Activated T-cell treated with anti-CD3 and anti-CD28 coated beads, Interleukin-2, amount 50 U/mL, for 4 hours (primary cell): Measurements from ENCODE around the gene PRSS21. TPM values are rescaled to one million over a fixed set of nuclear protein-coding genes. Genes with fewer than 3 reads are reported as not detected.

Source experiments
- ATAC-seq, 2 donors: fragments of 200-7000 bp; cut with Tn5 transposase; one replicate each; pipeline ENCODE4 v1.10.0; 2021
- DNase-seq: peaks from one replicate; pipeline ENCODE4 v3.0.0-alpha.2; 2020
- H3K27me3 Mint-ChIP-seq: one replicate; pipeline ENCODE4 v1.8.0; 2021; ENCODE audit warnings: low read depth, mixed read lengths
- H3K36me3 Mint-ChIP-seq: one replicate; pipeline ENCODE4 v1.8.0; 2022; ENCODE audit warnings: mixed read lengths; ENCODE audit not compliant: insufficient read depth
- H3K4me1 Mint-ChIP-seq: one replicate; pipeline ENCODE4 v1.8.0; 2021; ENCODE audit warnings: low read depth, mixed read lengths
- H3K4me3 Mint-ChIP-seq: one replicate; pipeline ENCODE4 v1.8.0; 2021; ENCODE audit warnings: mild to moderate bottlenecking, moderate library complexity, mixed read lengths
- H3K9me3 Mint-ChIP-seq: one replicate; pipeline ENCODE4 v1.8.0; 2021; ENCODE audit warnings: mixed read lengths
- total RNA-seq, 3 donors: library from RNA; stranded (reverse); gene quantifications; one replicate each; pipeline ENCODE4 v1.2.1, GENCODE V29; 2021

Gene PRSS21
- total RNA-seq, 3 donors from 2014 or later: 8.9 to 16.1 (median 13.2) TPM

DNA sequence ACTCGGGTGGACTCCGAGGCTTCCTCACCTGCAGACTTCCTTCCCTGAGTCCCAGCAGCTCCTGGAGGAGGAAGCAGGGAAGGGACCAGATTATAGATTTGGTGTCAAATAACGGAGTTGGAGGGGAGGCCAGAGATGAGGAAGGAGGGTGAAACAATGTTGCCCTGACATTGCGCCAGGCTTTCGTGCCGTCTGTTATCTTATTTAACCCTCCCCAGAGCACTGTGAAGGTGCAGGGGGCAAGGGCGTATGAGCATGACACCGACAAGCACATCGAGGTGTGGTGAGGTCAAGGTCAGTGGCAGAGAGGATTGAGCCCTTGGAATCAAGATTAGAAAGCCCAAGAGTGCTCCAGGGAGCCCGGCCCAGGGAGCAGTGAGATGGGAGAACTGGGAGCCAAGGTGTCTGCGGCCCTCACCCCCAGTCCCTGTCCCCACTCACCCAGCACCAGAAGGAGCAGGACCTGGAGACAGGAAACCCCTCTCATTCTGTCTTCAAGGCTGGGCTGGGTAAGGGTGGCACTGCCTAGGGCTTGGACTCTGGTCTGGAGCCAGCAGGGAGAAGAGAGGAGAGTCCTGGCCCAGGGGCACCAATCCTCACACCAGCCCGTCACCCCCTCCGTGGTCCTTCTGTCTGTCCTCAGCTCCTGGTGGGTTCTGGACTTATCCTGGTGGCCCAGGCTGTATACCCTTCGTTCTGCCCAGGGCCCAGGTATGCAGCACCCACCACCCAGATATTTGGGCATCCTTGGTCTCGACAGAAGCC, 30.8 kb upstream of the PRSS21 start:
- Mint-ChIP-seq H3K27me3 (peaks cover 22% of the 10 kb centered on the region), H3K9me3 (no peaks in the 10 kb centered on the region), H3K36me3 (no peaks in the 10 kb centered on the region), H3K4me1 (peaks cover 7% of the 10 kb centered on the region), H3K4me3 (peak overlapping the region; percentile 37)
- DNase-seq (no peak), ATAC-seq (no peak)

DNA sequence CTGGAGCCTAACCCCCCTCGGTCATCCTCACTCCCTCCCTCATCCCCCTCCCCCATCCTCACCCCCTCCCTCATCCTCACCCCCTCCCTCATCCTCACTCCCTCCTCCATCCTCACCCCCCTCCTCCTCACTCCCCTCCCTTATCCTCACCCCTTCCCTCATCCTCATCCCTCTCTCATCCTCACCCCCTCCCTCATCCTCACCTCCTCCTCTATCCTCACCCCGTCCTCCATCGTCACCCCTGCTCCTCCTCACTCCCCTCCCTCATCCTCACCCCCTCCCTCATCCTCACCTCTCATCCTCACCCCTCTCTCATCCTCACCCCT, 30.2 kb upstream of the PRSS21 start:
- ATAC-seq (no peak), DNase-seq (no peak)
- Mint-ChIP-seq H3K4me1 (peaks cover 7% of the 10 kb centered on the region), H3K27me3 (peaks cover 27% of the 10 kb centered on the region), H3K4me3 (no peak overlapping the region), H3K36me3 (no peaks in the 10 kb centered on the region), H3K9me3 (no peaks in the 10 kb centered on the region)

DNA sequence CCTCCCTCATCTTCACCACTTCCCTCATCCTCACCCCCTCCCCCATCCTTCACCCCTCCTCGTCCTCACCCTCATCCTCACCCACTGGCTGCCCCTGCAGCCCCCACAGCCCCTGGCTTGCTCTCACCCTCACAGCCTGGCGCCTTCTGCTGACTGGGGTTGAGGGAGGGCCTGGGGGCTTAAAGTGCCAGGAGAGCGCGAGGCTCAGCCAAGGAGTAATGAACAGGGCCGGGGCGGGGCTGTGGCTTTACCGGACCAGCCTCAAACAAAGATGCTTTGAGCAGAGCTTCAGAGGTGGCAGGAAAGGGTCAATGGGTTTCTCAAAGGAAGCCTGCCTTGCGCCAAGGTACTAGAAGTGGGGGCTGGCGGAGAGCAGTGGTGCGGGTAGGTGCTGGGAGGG, 29.6 kb upstream of the PRSS21 start, which contains the start of gene PRSS33:
Gene PRSS33 (minus strand): TSS at position 155 of the 400 bp plus-strand sequence. CDS start 1,013 bp downstream, outside the sequence.
- ATAC-seq (no peak), DNase-seq (no peak)
- Mint-ChIP-seq H3K4me3 (peak within 1 kb of the TSS; percentile 33), H3K36me3 (no peaks in the 10 kb centered on the region), H3K9me3 (no peaks in the 10 kb centered on the region), H3K4me1 (peaks cover 7% of the 10 kb centered on the region), H3K27me3 (peaks cover 32% of the 10 kb centered on the region)

DNA sequence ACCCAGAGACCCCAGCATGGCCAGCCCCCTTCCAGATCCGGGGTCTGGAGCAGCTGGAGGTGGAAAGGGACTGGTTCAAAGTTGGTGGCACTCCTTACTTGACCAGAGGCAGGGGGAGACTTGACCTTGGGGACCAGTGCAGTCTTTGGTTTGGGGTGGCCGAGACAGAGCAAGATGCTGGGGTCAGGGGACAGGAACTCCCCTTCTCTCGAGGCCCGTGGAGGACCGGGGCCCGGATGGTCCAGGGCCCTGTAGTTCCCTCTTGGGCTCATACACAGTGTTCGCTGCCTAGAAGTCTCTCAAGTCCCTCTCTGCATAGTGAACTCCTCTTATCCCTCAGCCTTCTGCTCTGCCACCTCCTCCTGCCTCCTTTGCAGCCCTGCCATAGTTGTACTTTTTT, 29.1 kb upstream of the PRSS21 start:
- peaks cover 32% of the 10 kb centered on the region for H3K27me3 Mint-ChIP-seq
- no peaks in the 10 kb centered on the region for H3K36me3 Mint-ChIP-seq
- DNase-seq: no peak
- H3K9me3 Mint-ChIP-seq: no peaks in the 10 kb centered on the region
- no peak for ATAC-seq
- H3K4me1 Mint-ChIP-seq: peaks cover 7% of the 10 kb centered on the region
- no peak overlapping the region for H3K4me3 Mint-ChIP-seq

DNA sequence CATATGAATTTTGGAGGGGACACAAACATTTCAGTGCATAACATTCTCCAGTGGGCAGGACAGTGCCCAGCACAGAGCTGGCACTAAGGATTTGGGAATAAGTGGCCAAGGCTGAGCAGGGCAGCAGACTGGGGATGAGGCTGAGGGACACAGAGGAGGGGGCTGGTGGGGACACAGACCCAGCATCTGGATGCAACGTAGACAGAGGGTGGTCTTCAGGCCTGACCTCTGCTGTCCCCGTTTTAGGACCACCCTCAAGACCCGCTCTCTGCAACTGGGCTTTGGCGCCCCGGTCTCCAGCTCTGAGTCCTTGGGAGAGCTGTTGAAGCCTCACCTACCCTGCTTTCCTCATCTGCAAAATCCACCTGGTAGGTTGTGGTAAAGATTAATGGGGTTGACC, 26.4 kb upstream of the PRSS21 start:
- DNase-seq (no peak), ATAC-seq (no peak)
- no peak overlapping the region for H3K4me3 Mint-ChIP-seq
- no peaks in the 10 kb centered on the region for H3K36me3 Mint-ChIP-seq
- no peaks in the 10 kb centered on the region for H3K9me3 Mint-ChIP-seq
- peaks cover 39% of the 10 kb centered on the region for H3K27me3 Mint-ChIP-seq
- peaks cover 4% of the 10 kb centered on the region for H3K4me1 Mint-ChIP-seq

DNA sequence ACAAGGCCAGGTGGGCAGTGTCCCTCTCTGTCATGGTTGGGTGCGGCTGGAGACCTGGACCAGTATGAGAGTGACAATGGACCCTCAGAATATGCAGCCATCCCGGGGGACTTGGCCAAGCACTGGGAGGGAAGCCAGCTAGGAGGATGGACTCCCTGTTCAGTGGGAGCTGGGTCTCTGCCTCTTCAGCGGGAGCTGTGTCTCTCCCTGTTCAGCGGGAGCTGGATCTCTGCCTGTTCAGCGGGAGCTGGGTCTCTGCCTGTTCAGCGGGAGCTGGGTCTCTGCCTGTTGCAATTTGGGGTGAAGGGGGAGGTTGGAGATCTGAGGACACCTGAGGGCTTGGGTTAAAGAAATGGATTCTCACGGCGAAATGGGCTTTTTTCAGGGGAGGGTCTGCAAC, 25.9 kb upstream of the PRSS21 start:
- DNase-seq: no peak
- no peak overlapping the region for H3K4me3 Mint-ChIP-seq
- H3K9me3 Mint-ChIP-seq: no peaks in the 10 kb centered on the region
- ATAC-seq: no peak
- no peaks in the 10 kb centered on the region for H3K36me3 Mint-ChIP-seq
- H3K27me3 Mint-ChIP-seq: peaks cover 39% of the 10 kb centered on the region
- H3K4me1 Mint-ChIP-seq: peaks cover under 1% of the 10 kb centered on the region

DNA sequence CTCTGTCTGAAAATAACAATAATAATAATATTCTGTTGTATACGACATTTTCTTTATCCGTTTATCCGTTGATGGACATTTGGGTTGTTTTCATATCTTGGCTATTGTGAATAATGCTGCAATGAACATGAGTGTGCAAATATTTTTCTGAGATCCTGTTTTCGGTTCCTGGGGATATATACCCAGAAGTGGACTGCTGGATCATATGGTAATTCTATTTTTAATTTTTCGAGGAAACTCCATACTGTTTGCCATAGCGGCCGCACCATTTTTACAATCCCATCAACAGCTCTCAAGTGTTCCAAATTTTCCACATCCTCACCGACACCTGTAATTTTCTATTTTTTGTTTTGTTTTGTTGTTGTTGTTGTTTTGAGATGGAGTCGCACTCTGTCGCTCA, 24.1 kb upstream of the PRSS21 start:
- Mint-ChIP-seq H3K9me3 (no peaks in the 10 kb centered on the region), H3K27me3 (peaks cover 38% of the 10 kb centered on the region), H3K36me3 (no peaks in the 10 kb centered on the region), H3K4me1 (no peaks in the 10 kb centered on the region), H3K4me3 (no peak overlapping the region)
- DNase-seq (no peak), ATAC-seq (no peak)

DNA sequence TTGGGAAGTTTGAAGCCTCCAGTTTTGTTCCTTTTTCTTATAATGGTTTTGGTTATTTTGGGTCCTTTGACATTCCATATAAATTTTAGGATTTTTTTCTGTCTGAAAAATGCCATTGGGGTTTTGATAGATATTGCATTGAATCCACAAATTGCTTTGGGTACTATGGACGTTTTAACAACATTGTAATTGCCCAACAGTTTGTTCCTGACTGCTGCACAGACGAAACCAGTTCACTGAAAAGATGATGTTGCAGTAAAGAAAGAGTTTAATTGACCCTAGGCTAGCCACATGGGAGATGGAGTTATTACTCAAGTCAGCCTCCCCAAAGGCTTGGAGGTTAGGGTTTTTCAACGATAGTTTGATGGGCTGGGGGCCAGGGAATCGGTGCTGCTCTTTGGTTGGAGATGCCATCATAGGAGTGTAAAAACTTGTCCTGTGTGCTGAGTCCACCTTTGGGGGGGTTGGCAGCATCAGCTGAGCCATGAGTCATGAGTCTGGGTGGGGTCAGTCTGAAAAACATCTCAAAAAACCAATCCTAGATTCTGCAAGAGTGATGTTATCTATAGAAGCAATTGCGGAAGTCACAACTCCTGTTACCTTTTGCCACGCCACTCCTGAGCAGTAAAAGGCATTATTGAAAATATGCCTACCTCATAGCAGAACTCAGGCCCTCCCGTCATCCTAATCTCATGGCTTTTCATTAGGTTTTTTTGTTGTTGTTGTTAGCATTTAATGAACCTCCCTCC, 21.5 kb upstream of the PRSS21 start:
- H3K27me3 Mint-ChIP-seq: peaks cover 26% of the 10 kb centered on the region
- no peak for ATAC-seq
- DNase-seq: no peak
- no peaks in the 10 kb centered on the region for H3K4me1 Mint-ChIP-seq
- no peaks in the 10 kb centered on the region for H3K36me3 Mint-ChIP-seq
- H3K4me3 Mint-ChIP-seq: no peak overlapping the region
- no peaks in the 10 kb centered on the region for H3K9me3 Mint-ChIP-seq

DNA sequence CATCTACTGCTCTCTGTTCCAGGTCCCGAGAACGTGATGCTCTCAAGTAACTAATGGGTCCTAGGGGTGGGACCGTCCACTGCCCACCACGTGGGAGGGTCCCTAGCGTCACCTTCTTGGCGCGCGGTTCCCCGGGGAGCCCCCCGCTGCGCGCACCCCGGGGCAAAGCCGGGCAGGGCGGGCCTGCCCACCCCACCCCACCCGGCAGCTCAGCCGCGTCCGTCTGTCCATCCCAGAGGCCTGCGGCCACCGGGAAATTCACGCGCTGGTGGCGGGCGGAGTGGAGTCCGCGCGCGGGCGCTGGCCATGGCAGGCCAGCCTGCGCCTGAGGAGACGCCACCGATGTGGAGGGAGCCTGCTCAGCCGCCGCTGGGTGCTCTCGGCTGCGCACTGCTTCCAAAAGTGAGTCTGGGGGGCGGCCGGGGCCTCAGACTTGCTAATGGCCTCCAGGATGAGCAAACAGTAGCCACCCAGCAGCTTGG, 18.3 kb upstream of the PRSS21 start:
- peaks cover 8% of the 10 kb centered on the region for H3K27me3 Mint-ChIP-seq
- H3K4me3 Mint-ChIP-seq: no peak overlapping the region
- no peaks in the 10 kb centered on the region for H3K4me1 Mint-ChIP-seq
- H3K9me3 Mint-ChIP-seq: peaks cover 10% of the 10 kb centered on the region
- ATAC-seq (no peak), DNase-seq (no peak)
- H3K36me3 Mint-ChIP-seq: no peaks in the 10 kb centered on the region

DNA sequence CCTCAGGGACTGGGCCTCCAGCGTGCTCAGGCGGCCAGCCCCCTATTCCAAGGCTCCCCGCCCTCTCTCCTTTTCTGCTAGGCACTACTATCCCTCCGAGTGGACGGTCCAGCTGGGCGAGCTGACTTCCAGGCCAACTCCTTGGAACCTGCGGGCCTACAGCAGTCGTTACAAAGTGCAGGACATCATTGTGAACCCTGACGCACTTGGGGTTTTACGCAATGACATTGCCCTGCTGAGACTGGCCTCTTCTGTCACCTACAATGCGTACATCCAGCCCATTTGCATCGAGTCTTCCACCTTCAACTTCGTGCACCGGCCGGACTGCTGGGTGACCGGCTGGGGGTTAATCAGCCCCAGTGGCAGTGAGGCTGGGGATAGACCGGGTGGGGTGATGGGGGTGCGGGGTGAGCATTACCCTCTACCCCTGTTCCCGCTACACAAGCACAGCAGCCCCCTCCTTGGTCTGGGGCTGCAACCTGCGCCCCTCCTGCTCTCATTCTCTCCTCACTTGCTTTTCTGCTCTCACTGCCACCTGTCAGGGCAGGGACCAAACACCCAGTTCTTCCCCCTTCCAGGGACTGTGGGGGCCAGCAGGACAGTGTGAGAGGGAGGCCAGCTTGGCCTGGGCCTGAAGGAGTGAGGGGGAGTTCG, 17.7 kb upstream of the PRSS21 start:
- Mint-ChIP-seq H3K4me1 (no peaks in the 10 kb centered on the region), H3K27me3 (peaks cover 8% of the 10 kb centered on the region), H3K4me3 (no peak overlapping the region), H3K9me3 (peaks cover 12% of the 10 kb centered on the region), H3K36me3 (no peaks in the 10 kb centered on the region)
- no peak for ATAC-seq
- no peak for DNase-seq

DNA sequence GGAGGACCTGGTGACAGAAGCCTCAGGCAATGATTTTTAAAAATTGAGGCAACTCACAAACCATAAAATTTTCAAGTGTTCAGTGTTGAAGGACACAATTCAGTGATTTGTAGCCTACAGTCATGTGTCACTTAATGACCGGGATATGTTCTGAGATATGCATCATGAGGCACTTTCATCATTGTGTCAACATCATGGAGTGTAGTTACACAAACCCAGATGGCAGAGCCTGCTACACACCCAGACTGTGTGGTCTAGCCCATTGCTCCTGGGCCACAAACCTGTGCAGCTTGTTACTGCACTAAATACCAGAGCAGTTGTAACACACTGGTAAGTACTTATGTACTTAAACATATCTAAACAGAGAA, 17.2 kb upstream of the PRSS21 start:
- H3K9me3 Mint-ChIP-seq: peaks cover 12% of the 10 kb centered on the region
- no peak overlapping the region for H3K4me3 Mint-ChIP-seq
- ATAC-seq (no peak), DNase-seq (no peak)
- H3K27me3 Mint-ChIP-seq: peaks cover 3% of the 10 kb centered on the region
- no peaks in the 10 kb centered on the region for H3K36me3 Mint-ChIP-seq
- no peaks in the 10 kb centered on the region for H3K4me1 Mint-ChIP-seq

DNA sequence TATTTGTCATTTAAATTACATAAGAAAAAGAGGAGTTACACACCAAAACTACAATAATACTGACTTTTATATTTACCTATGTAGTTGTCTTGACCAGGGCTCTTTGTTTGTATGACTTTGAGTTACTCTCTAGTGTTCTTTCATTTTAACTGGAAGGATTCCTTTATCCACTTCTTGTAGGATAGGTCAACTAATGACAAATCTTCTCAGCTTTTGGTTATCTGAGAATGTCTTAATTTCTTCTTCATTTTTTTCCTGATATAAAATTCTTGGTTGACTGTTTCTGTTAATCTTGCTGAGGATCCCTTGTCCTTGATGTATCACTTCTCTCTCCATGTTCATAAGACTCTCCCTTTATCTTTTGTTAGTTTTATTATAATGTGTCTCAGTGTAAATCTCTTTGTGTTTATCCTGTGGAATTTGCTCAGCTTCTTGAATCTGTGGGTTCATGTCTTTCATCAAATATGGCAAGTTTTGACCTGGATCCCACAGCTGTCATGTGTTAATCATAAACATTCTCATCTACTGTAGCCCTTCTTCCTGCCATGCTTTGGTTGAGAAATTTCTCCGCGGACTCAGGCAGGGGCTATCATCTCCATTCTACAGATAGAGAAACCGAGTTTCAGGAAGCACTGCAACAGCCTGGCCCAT, 13.4 kb upstream of the PRSS21 start:
- no peak for DNase-seq
- no peaks in the 10 kb centered on the region for H3K4me1 Mint-ChIP-seq
- ATAC-seq: no peak
- no peaks in the 10 kb centered on the region for H3K36me3 Mint-ChIP-seq
- H3K4me3 Mint-ChIP-seq: no peak overlapping the region
- H3K9me3 Mint-ChIP-seq: peaks cover 12% of the 10 kb centered on the region
- peaks cover 14% of the 10 kb centered on the region for H3K27me3 Mint-ChIP-seq

DNA sequence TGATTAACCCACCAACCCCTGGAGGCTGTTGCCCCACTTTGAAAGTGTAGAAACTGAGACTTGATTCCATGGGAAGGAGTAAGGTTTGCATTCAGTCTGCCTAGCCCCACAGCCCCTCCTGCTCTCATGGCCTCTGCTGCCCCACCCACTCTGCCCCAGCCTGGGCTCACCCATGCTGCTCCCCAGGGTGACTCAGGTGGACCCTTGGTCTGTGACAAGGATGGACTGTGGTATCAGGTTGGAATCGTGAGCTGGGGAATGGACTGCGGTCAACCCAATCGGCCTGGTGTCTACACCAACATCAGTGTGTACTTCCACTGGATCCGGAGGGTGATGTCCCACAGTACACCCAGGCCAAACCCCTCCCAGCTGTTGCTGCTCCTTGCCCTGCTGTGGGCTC, 12.3 kb upstream of the PRSS21 start:
- no peak for ATAC-seq
- peaks cover 12% of the 10 kb centered on the region for H3K9me3 Mint-ChIP-seq

DNA sequence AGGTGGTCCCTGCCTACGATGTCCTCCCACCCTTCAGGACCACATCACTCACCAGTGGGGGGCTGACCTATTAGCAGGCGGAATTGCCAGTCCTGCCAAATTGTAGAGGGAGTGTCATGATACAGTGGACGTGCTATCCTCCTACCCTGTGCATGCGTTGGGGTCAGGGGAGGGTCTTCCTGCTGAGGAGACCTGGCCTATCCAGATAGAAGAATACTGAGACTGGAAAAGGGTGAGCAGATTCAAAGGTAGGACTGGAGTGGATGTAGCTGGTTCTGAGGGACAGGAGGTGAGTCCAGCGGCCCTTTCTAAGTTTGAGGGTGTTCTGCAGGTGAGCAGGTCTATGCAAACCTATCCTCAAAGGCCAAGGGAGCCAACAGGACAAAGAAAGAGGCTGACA, 10.8 kb upstream of the PRSS21 start:
- ATAC-seq: no peak
- H3K27me3 Mint-ChIP-seq: peaks cover 19% of the 10 kb centered on the region
- H3K4me1 Mint-ChIP-seq: no peaks in the 10 kb centered on the region
- no peak overlapping the region for H3K4me3 Mint-ChIP-seq
- peaks cover 12% of the 10 kb centered on the region for H3K9me3 Mint-ChIP-seq
- no peaks in the 10 kb centered on the region for H3K36me3 Mint-ChIP-seq
- no peak for DNase-seq

More for the DNA sequence above, 12.3 kb upstream of the PRSS21 start:
- no peaks in the 10 kb centered on the region for H3K4me1 Mint-ChIP-seq
- peaks cover 14% of the 10 kb centered on the region for H3K27me3 Mint-ChIP-seq
- no peak for DNase-seq
- H3K36me3 Mint-ChIP-seq: no peaks in the 10 kb centered on the region
- H3K4me3 Mint-ChIP-seq: no peak overlapping the region
